COLO668 (cell line): Measurements from ENCODE around the gene TACC3.
A peak's percentile ranks its signal among the peaks of the same experiment; 100 is the strongest.

Experiments used
- DNase-seq: peaks from one replicate; lab custom pipeline; 2025; ENCODE audit not compliant: unreplicated experiment; lab: John Stamatoyannopoulos, UW

TACC3 gene

GRCh38 chr4:1721003-1721665, at the start of gene TACC3, which contains the start of gene TMEM129:
Gene TACC3, plus strand, starts transcription at chr4:1721521. Its CDS starts 1,901 bp downstream, at chr4:1723422.
Gene TMEM129, minus strand, starts transcription at chr4:1721323. Its CDS starts 486 bp downstream, at chr4:1720837.
- peak; percentile 99 for DNase-seq

- DNase-seq = no peak
These were observed 47.6 kb upstream of the TACC3 start for GRCh38 chr4:1673671-1674070.

GRCh38 chr4:1674682-1675081, 46.6 kb upstream of the TACC3 start:
- no peak for DNase-seq

- no peak for DNase-seq
These were observed 46.1 kb upstream of the TACC3 start for GRCh38 chr4:1675136-1675801.

- no peak for DNase-seq
These were observed 45.6 kb upstream of the TACC3 start for GRCh38 chr4:1675802-1676137.

- no peak for DNase-seq
These were observed 44.5 kb upstream of the TACC3 start for GRCh38 chr4:1676605-1677525.

- DNase-seq = no peak
These were observed 43.1 kb upstream of the TACC3 start for GRCh38 chr4:1678244-1678643.

GRCh38 chr4:1682860-1683259, 38.5 kb upstream of the TACC3 start:
- DNase-seq = no peak

GRCh38 chr4:1683261-1683735, 38.0 kb upstream of the TACC3 start:
- no peak for DNase-seq

- peak; percentile 94 for DNase-seq
These were observed 37.4 kb upstream of the TACC3 start, which contains the start of gene FAM53A for GRCh38 chr4:1683736-1684505. Gene FAM53A, minus strand, starts transcription at chr4:1684313. Its CDS starts 15,572 bp downstream, at chr4:1668741.

- DNase-seq = peak; percentile 34
These were observed 36.7 kb upstream of the TACC3 start for GRCh38 chr4:1684506-1685234.

- DNase-seq = no peak
These were observed 35.8 kb upstream of the TACC3 start for GRCh38 chr4:1685235-1686150.

GRCh38 chr4:1686440-1687036, 34.8 kb upstream of the TACC3 start:
- DNase-seq = no peak

GRCh38 chr4:1690698-1691097, 30.6 kb upstream of the TACC3 start:
- no peak for DNase-seq

- no peak for DNase-seq
These were observed 29.5 kb upstream of the TACC3 start for GRCh38 chr4:1691737-1692373.

- DNase-seq = peak; percentile 72
These were observed 28.0 kb upstream of the TACC3 start for GRCh38 chr4:1693131-1693896.

GRCh38 chr4:1695913-1696312, 25.4 kb upstream of the TACC3 start:
- no peak for DNase-seq
